Left lung (tissue), 10 donors: ENCODE results near the gene FKBP5. TPM values are rescaled to one million over a fixed set of nuclear protein-coding genes. Genes with fewer than 3 reads are reported as not detected.
A peak's percentile ranks its signal among the peaks of the same experiment; 100 is the strongest.

Experiments used
- ATAC-seq: fragments of 200-7000 bp; cut with Tn5 transposase; one replicate; pipeline ENCODE4 v1.9.1; 2020; ENCODE audit warnings: moderate library complexity
- DNase-seq, 4 donors: peaks; one replicate each; pipeline ENCODE4 v3.0.0-alpha.2; 2013 to 2020
- H3K27ac ChIP-seq, 2 donors: fragments of 200-600 bp; sonication (generic) in 1 of 2; one replicate each; pipeline versions ENCODE4 v1.5.0 to v1.8.0; 2020 to 2021
- H3K27me3 ChIP-seq, 2 donors: fragments of 200-600 bp; sonication (generic) in 1 of 2; one replicate each; pipeline versions ENCODE4 v1.5.0 to v1.8.0; 2020 to 2021
- H3K36me3 ChIP-seq, 2 donors: fragments of 200-600 bp; sonication (generic) in 1 of 2; one replicate each; pipeline versions ENCODE4 v1.5.0 to v1.8.0; 2020 to 2021
- H3K4me1 ChIP-seq, 2 donors: fragments of 200-600 bp; one replicate each; pipeline ENCODE4 v1.8.0; 2021
- H3K4me3 ChIP-seq, 2 donors: fragments of 200-600 bp; sonication (generic) in 1 of 2; one replicate each; pipeline versions ENCODE4 v1.5.0 to v1.8.0; 2020 to 2021; ENCODE audit warnings: mild to moderate bottlenecking in 1 of 2
- H3K9me3 ChIP-seq, 2 donors: fragments of 200-600 bp; sonication (generic) in 1 of 2; one replicate each; pipeline versions ENCODE4 v1.5.0 to v1.8.0; 2020 to 2021
- CTCF ChIP-seq, 2 donors: fragments of 200-600 bp; sonication (generic) in 1 of 2; IDR thresholded peaks; one replicate each; pipeline versions ENCODE4 v1.5.0 to v1.8.0; 2021; ENCODE audit warnings: antibody characterized with exemption in 2 of 2
- intact Hi-C, 2 donors: fragments of 100-400 bp; cut with DNase I; formaldehyde crosslinking; loops; one replicate each; pipeline versions ENCODE4 v1.11.2 to v1.14.2; 2022
- polyA plus RNA-seq, 6 donors: library from polyadenylated mRNA; unstranded; fragments of 120-200 nt; gene quantifications; one replicate each; pipeline ENCODE4 v1.2.1, GENCODE V29; 2013; ENCODE audit not compliant: insufficient read length in 6 of 6
- total RNA-seq, 2 donors: library from RNA; stranded (reverse); fragmentation: NEBNext Ultra II Directional; extraction: Animal tissue kit (Norgen Biotek cat#: 25700); gene quantifications; one replicate each; pipeline ENCODE4 v1.2.1, GENCODE V29; 2021
- donor health status: DM: no; HTN: yes; CAD: no.
- donor health status: DM: no; HTN: no; CAD: no.

The FKBP5 gene
- total and polyA plus RNA-seq, 8 donors, result 15.6 to 139 (median 18.8) TPM

GRCh38 chr6:35731414-35731735 lies 42.7 kb upstream of the FKBP5 start:
- ATAC-seq, result peak; percentile 65
- TF ChIP-seq CTCF (IDR thresholded peaks at IDR 0.05), result no peak
- Histone ChIP-seq H3K36me3 (no peaks in the 10 kb centered on the region), H3K4me1 (peaks cover 51 to 91% of the 10 kb centered on the region in 2 donors), H3K4me3 (peak overlapping the region; percentile 62 to 67), H3K27ac (peak overlapping the region; percentile 98 to 99), H3K9me3 (no peaks in the 10 kb centered on the region), H3K27me3 (no peaks in the 10 kb centered on the region)
- peak; percentile 84 to 98 (median 94) for DNase-seq
- intact Hi-C loops, result loop anchor here in 1 of 2 donors (10.0 kb wide), 1 partner anchor 147 kb away; no protein-coding TSS in a partner anchor

- H3K4me1 ChIP-seq, result peaks cover 50 to 90% of the 10 kb centered on the region in 2 donors
- DNase-seq, result no peak
- peak overlapping the region; percentile 62 to 67 for H3K4me3 ChIP-seq
- peak overlapping the region; percentile 98 to 99 for H3K27ac ChIP-seq
- intact Hi-C loops, result loop anchor here in 1 of 2 donors (10.0 kb wide), 1 partner anchor 146 kb away; no protein-coding TSS in a partner anchor
- no peak for TF ChIP-seq CTCF (IDR thresholded peaks at IDR 0.05)
- no peak for ATAC-seq
- H3K36me3 ChIP-seq, result no peaks in the 10 kb centered on the region
- H3K9me3 ChIP-seq, result no peaks in the 10 kb centered on the region
- H3K27me3 ChIP-seq, result no peaks in the 10 kb centered on the region
These were observed 42.2 kb upstream of the FKBP5 start for GRCh38 chr6:35730745-35731413.

- intact Hi-C loops, result loop anchor here (5.0 to 10.0 kb wide), 2 partner anchors 42 to 145 kb away; partner anchors contain the start of gene FKBP5 (in 1 of the 2)
- H3K27me3 ChIP-seq, result no peaks in the 10 kb centered on the region
- peaks cover 57 to 92% of the 10 kb centered on the region in 2 donors for H3K4me1 ChIP-seq
- no peaks in the 10 kb centered on the region for H3K9me3 ChIP-seq
- no peak overlapping the region for H3K4me3 ChIP-seq
- ATAC-seq (no peak), DNase-seq (no peak)
- H3K27ac ChIP-seq, result peak overlapping the region; percentile 98 to 99
- no peak for TF ChIP-seq CTCF (IDR thresholded peaks at IDR 0.05)
- no peaks in the 10 kb centered on the region for H3K36me3 ChIP-seq
These were observed 41.0 kb upstream of the FKBP5 start for GRCh38 chr6:35729722-35730121.

- no peaks in the 10 kb centered on the region for H3K9me3 ChIP-seq
- H3K27ac ChIP-seq, result peak overlapping the region; percentile 98 to 99
- TF ChIP-seq CTCF (IDR thresholded peaks at IDR 0.05), result no peak
- H3K4me3 ChIP-seq, result peak overlapping the region in 1 of 2 donors; percentile 38
- H3K4me1 ChIP-seq, result peaks cover 54 to 92% of the 10 kb centered on the region in 2 donors
- H3K36me3 ChIP-seq, result no peaks in the 10 kb centered on the region
- intact Hi-C loops, result loop anchor here in 1 of 2 donors (5.0 kb wide), 1 partner anchor 42 kb away; the partner anchor contains the start of gene FKBP5
- ATAC-seq, result peak; percentile 23
- DNase-seq, result peak in 2 of 4 donors; percentile 80 to 87
- no peaks in the 10 kb centered on the region for H3K27me3 ChIP-seq
These were observed 40.3 kb upstream of the FKBP5 start for GRCh38 chr6:35728683-35729678.
